Fibroblast of the aortic adventitia (primary cell): Measurements from ENCODE around the gene CCAR1. TPM values are rescaled to one million over a fixed set of nuclear protein-coding genes. Genes with fewer than 3 reads are reported as not detected.
A peak's percentile ranks its signal among the peaks of the same experiment; 100 is the strongest.
"Not testable (repeated sequence)": the region's sequence is repeated elsewhere in the genome, so short reads cannot be mapped to it uniquely, and the experiment has no call there.

Source experiments
- DNase-seq: peaks from one replicate; pipeline ENCODE4 v3.0.0-alpha.2; 2010; ENCODE audit warnings: low read depth
- H3K4me3 ChIP-seq: 2 replicates; pipeline ENCODE4 v1.5.1; 2011; ENCODE audit warnings: low read depth, mild to moderate bottlenecking, control low read depth, low read length, moderate library complexity
- CTCF ChIP-seq: IDR thresholded peaks from 2 replicates; pipeline ENCODE4 v1.5.1; 2011; ENCODE audit warnings: mild to moderate bottlenecking, low read length, control low read depth, inconsistent platforms; ENCODE audit not compliant: insufficient read depth
- total RNA-seq: library from RNA; depleted of rRNA; stranded (reverse); fragments of >200 nt; gene quantifications from 2 replicates; pipeline ENCODE4 v1.2.3, GENCODE V29; 2012; ENCODE audit warnings: low replicate concordance

The CCAR1 gene
- total RNA-seq, 1 donor, result 57.1 TPM

- DNase-seq, result no peak
- H3K4me3 ChIP-seq, result no peak overlapping the region
- TF ChIP-seq CTCF, result no peak
Observed at GRCh38 chr10:68717435-68717834, 3.6 kb upstream of the CCAR1 start.

GRCh38 chr10:68721673-68722335, 765 bp downstream of the CCAR1 start:
- DNase-seq, result peak; percentile 36
- TF ChIP-seq CTCF, result no peak
- peak overlapping the region; percentile 84 for H3K4me3 ChIP-seq

GRCh38 chr10:68725016-68725415, 4.0 kb downstream of the CCAR1 start:
- TF ChIP-seq CTCF, result no peak
- H3K4me3 ChIP-seq, result no peak overlapping the region
- DNase-seq, result no peak

GRCh38 chr10:68727146-68727545, 6.1 kb downstream of the CCAR1 start:
- no peak for DNase-seq
- no peak for TF ChIP-seq CTCF
- no peak overlapping the region for H3K4me3 ChIP-seq

- no peak for TF ChIP-seq CTCF
- no peak for DNase-seq
- no peak overlapping the region for H3K4me3 ChIP-seq
Observed at GRCh38 chr10:68732651-68733050, 11.6 kb downstream of the CCAR1 start.

GRCh38 chr10:68734349-68734748, 13.3 kb downstream of the CCAR1 start:
- H3K4me3 ChIP-seq, result no peak overlapping the region
- no peak for TF ChIP-seq CTCF
- DNase-seq, result no peak

GRCh38 chr10:68735119-68735518, 14.1 kb downstream of the CCAR1 start:
- DNase-seq, result no peak
- TF ChIP-seq CTCF, result no peak
- H3K4me3 ChIP-seq, result no peak overlapping the region

GRCh38 chr10:68735739-68736138, 14.7 kb downstream of the CCAR1 start:
- not testable (repeated sequence) for H3K4me3 ChIP-seq

GRCh38 chr10:68740676-68741075, 19.6 kb downstream of the CCAR1 start:
- DNase-seq, H3K4me3 ChIP-seq: not testable (repeated sequence)

More at GRCh38 chr10:68735739-68736138, 14.7 kb downstream of the CCAR1 start:
- not testable (repeated sequence) for DNase-seq
